DOHH2 (cell line): ENCODE data around the gene MAP3K9.

Experiments used
- H3F3A ChIP-seq: fragments of 200-600 bp; sonication (generic), shearing (Covaris generic); 2 replicates; pipeline ENCODE4 v1.6.0; 2016; ENCODE audit warnings: antibody characterized with exemption, mild to moderate bottlenecking; ENCODE audit not compliant: control insufficient read depth, insufficient read depth
- H3K27ac ChIP-seq: fragments of 200-600 bp; sonication (generic); 2 replicates; pipeline ENCODE4 v1.5.1; 2014; ENCODE audit warnings: low read depth, mild to moderate bottlenecking, low read length, moderate library complexity
- H3K27me3 ChIP-seq: fragments of 200-600 bp; sonication (generic); 2 replicates; pipeline ENCODE4 v1.6.1; 2014; ENCODE audit warnings: mild to moderate bottlenecking, low read length, mixed read lengths; ENCODE audit not compliant: control insufficient read depth
- H3K36me3 ChIP-seq: fragments of 200-600 bp; sonication (generic); 2 replicates; pipeline ENCODE4 v1.6.1; 2014; ENCODE audit warnings: mild to moderate bottlenecking, low read length, moderate library complexity, mixed read lengths; ENCODE audit not compliant: control insufficient read depth
- H3K4me1 ChIP-seq: fragments of 200-600 bp; sonication (generic); 2 replicates; pipeline ENCODE4 v1.6.1; 2014; ENCODE audit warnings: mild to moderate bottlenecking, low read length, mixed read lengths; ENCODE audit not compliant: control insufficient read depth
- H3K4me2 ChIP-seq: fragments of 200-600 bp; sonication (generic); 2 replicates; pipeline ENCODE4 v1.6.0; 2014; ENCODE audit warnings: mild to moderate bottlenecking, low read length, moderate library complexity
- H3K4me3 ChIP-seq: fragments of 200-600 bp; sonication (generic); 2 replicates; pipeline ENCODE4 v1.5.1; 2014; ENCODE audit warnings: mild to moderate bottlenecking, low read length, mixed read lengths
- H3K79me2 ChIP-seq: fragments of 200-600 bp; sonication (generic); 2 replicates; pipeline ENCODE4 v1.6.1; 2014; ENCODE audit warnings: mild to moderate bottlenecking, low read length, mixed read lengths; ENCODE audit not compliant: control insufficient read depth
- H3K9me2 ChIP-seq: fragments of 200-600 bp; sonication (generic); replicated peaks from 2 replicates; pipeline ENCODE4 v1.6.1; 2014; ENCODE audit warnings: mild to moderate bottlenecking, low read length, mixed read lengths; ENCODE audit not compliant: control insufficient read depth
- H3K9me3 ChIP-seq: fragments of 200-600 bp; sonication (generic); 2 replicates; pipeline ENCODE4 v1.6.1; 2014; ENCODE audit warnings: antibody characterized with exemption, low read length, mixed read lengths; ENCODE audit not compliant: control insufficient read depth, insufficient read depth
- H4K20me1 ChIP-seq: fragments of 200-600 bp; sonication (generic); 2 replicates; pipeline ENCODE4 v1.6.0; 2014; ENCODE audit warnings: low read depth, mild to moderate bottlenecking, antibody characterized with exemption, low read length, moderate library complexity; ENCODE audit not compliant: control insufficient read depth, insufficient read depth
- CTCF ChIP-seq: fragments of 200-600 bp; sonication (generic); IDR thresholded peaks from one replicate; pipeline ENCODE4 v1.5.1; 2014; ENCODE audit warnings: antibody characterized with exemption, mild to moderate bottlenecking, low read depth, low read length; ENCODE audit not compliant: poor library complexity, severe bottlenecking
- EZH2phosphoT487 ChIP-seq: fragments of 200-600 bp; sonication (generic); IDR thresholded peaks from 2 replicates; pipeline ENCODE4 v1.6.1; 2017; ENCODE audit warnings: borderline replicate concordance, mild to moderate bottlenecking, antibody characterized with exemption, low read length, moderate library complexity, mixed read lengths

The MAP3K9 gene

GRCh38 chr14:70759398-70759797, 49.9 kb downstream of the MAP3K9 start:
- H3K9me3 ChIP-seq = no peaks in the 10 kb centered on the region
- no peaks in the 10 kb centered on the region for H3K9me2 ChIP-seq
- no peak overlapping the region for H3K4me3 ChIP-seq
- H3K4me1 ChIP-seq = no peaks in the 10 kb centered on the region
- no peaks in the 10 kb centered on the region; the same call in 1 of the 2 replicates for H3K36me3 ChIP-seq
- TF ChIP-seq EZH2phosphoT487 (no peak), CTCF (no peak)
- H3F3A ChIP-seq = no peaks in the 10 kb centered on the region
- no peak overlapping the region for H3K4me2 ChIP-seq
- no peaks in the 10 kb centered on the region for H3K27me3 ChIP-seq
- no peak overlapping the region for H3K27ac ChIP-seq
- H3K79me2 ChIP-seq = no peaks in the 10 kb centered on the region
- H4K20me1 ChIP-seq = no peaks in the 10 kb centered on the region

- no peak overlapping the region for H3K4me3 ChIP-seq
- H3K4me2 ChIP-seq = no peak overlapping the region
- no peaks in the 10 kb centered on the region for H3K79me2 ChIP-seq
- H3F3A ChIP-seq = no peaks in the 10 kb centered on the region
- no peaks in the 10 kb centered on the region for H4K20me1 ChIP-seq
- H3K4me1 ChIP-seq = no peaks in the 10 kb centered on the region
- TF ChIP-seq EZH2phosphoT487 (no peak), CTCF (no peak)
- no peaks in the 10 kb centered on the region for H3K9me2 ChIP-seq
- H3K36me3 ChIP-seq = no peaks in the 10 kb centered on the region; the same call in 1 of the 2 replicates
- H3K27ac ChIP-seq = no peak overlapping the region
- H3K27me3 ChIP-seq = no peaks in the 10 kb centered on the region
- H3K9me3 ChIP-seq = no peaks in the 10 kb centered on the region
Measured at GRCh38 chr14:70755655-70756054, 53.7 kb downstream of the MAP3K9 start.

GRCh38 chr14:70754991-70755390, 54.3 kb downstream of the MAP3K9 start:
- Histone ChIP-seq H4K20me1 (no peaks in the 10 kb centered on the region), H3K4me1 (no peaks in the 10 kb centered on the region), H3K9me3 (no peaks in the 10 kb centered on the region), H3K27ac (no peak overlapping the region), H3K4me3 (no peak overlapping the region), H3K79me2 (no peaks in the 10 kb centered on the region), H3K27me3 (no peaks in the 10 kb centered on the region), H3F3A (no peaks in the 10 kb centered on the region), H3K36me3 (no peaks in the 10 kb centered on the region; the same call in 1 of the 2 replicates), H3K9me2 (no peaks in the 10 kb centered on the region), H3K4me2 (no peak overlapping the region)
- no peak for TF ChIP-seq EZH2phosphoT487
- TF ChIP-seq CTCF = no peak

- no peaks in the 10 kb centered on the region for H3F3A ChIP-seq
- no peak overlapping the region for H3K4me3 ChIP-seq
- no peak overlapping the region for H3K4me2 ChIP-seq
- H3K4me1 ChIP-seq = no peaks in the 10 kb centered on the region
- H3K9me2 ChIP-seq = no peaks in the 10 kb centered on the region
- H3K27ac ChIP-seq = no peak overlapping the region
- no peaks in the 10 kb centered on the region for H3K27me3 ChIP-seq
- H3K79me2 ChIP-seq = no peaks in the 10 kb centered on the region
- H3K9me3 ChIP-seq = no peaks in the 10 kb centered on the region
- no peak for TF ChIP-seq CTCF
- no peak for TF ChIP-seq EZH2phosphoT487
- peaks cover 7% of the 10 kb centered on the region for H3K36me3 ChIP-seq
- no peaks in the 10 kb centered on the region for H4K20me1 ChIP-seq
Measured at GRCh38 chr14:70753518-70753953, 55.8 kb downstream of the MAP3K9 start.
